DND-41 (cell line): ENCODE data around the gene AP3S1.

ENCODE experiments used
- ATAC-seq: fragments of 200-7000 bp; cut with Tn5 transposase; 3 replicates; pipeline ENCODE4 v1.9.1; 2021; ENCODE audit warnings: low read depth; ENCODE audit not compliant: insufficient read depth
- DNase-seq: peaks from one replicate; pipeline ENCODE4 v3.0.0-alpha.2; 2020
- H2AFZ ChIP-seq: 2 replicates; pipeline ENCODE4 v1.6.0; 2012; ENCODE audit warnings: low read depth, low read length
- H3K27ac ChIP-seq: 2 replicates; pipeline ENCODE4 v1.5.1; 2012; ENCODE audit warnings: low read length, inconsistent platforms
- H3K27me3 ChIP-seq: fragments of 200-600 bp; sonication (generic); 2 replicates; pipeline ENCODE4 v1.6.0; 2012; ENCODE audit warnings: low read length, mild to moderate bottlenecking, inconsistent platforms; ENCODE audit not compliant: insufficient read depth, poor library complexity
- H3K36me3 ChIP-seq: 2 replicates; pipeline ENCODE4 v1.5.1; 2012; ENCODE audit warnings: low read length, inconsistent platforms; ENCODE audit not compliant: insufficient read depth
- H3K4me1 ChIP-seq: 2 replicates; pipeline ENCODE4 v1.5.1; 2012; ENCODE audit warnings: mild to moderate bottlenecking, low read length; ENCODE audit not compliant: insufficient read depth
- H3K4me2 ChIP-seq: 2 replicates; pipeline ENCODE4 v1.6.0; 2012; ENCODE audit warnings: mild to moderate bottlenecking, moderate library complexity, low read length, inconsistent platforms; ENCODE audit not compliant: insufficient read depth
- H3K4me3 ChIP-seq, 2 experiments: fragments of 200-600 bp in 1 of 2; shearing (Covaris generic) in 1 of 2; 2 replicates each; pipeline ENCODE4 v1.5.1; 2012 to 2016; ENCODE audit warnings: inconsistent platforms in 2 of 2, low read length in 2 of 2, mild to moderate bottlenecking in 2 of 2, low read depth in 1 of 2, moderate library complexity in 1 of 2
- H3K79me2 ChIP-seq: 2 replicates; pipeline ENCODE4 v1.6.0; 2012; ENCODE audit warnings: low read length, inconsistent platforms; ENCODE audit not compliant: insufficient read depth
- H3K9ac ChIP-seq: 2 replicates; pipeline ENCODE4 v1.6.0; 2012; ENCODE audit warnings: low read depth, mild to moderate bottlenecking, inconsistent platforms, low read length, moderate library complexity
- H3K9me3 ChIP-seq: 2 replicates; pipeline ENCODE4 v1.5.1; 2012; ENCODE audit warnings: low read length, moderate library complexity, mild to moderate bottlenecking, inconsistent platforms; ENCODE audit not compliant: insufficient read depth, severe bottlenecking
- H4K20me1 ChIP-seq: 2 replicates; pipeline ENCODE4 v1.6.0; 2012; ENCODE audit warnings: low read length; ENCODE audit not compliant: insufficient read depth
- CTCF ChIP-seq: IDR thresholded peaks from 2 replicates; pipeline ENCODE4 v1.5.1; 2012; ENCODE audit warnings: borderline replicate concordance, low read length, moderate library complexity, mild to moderate bottlenecking; ENCODE audit not compliant: poor library complexity, severe bottlenecking; ENCODE audit errors: extremely low read depth
- EZH2 ChIP-seq: IDR thresholded peaks from 3 replicates; pipeline ENCODE4 v1.6.1; 2012; ENCODE audit warnings: borderline replicate concordance, low read depth, mild to moderate bottlenecking, moderate library complexity, low read length, inconsistent platforms; ENCODE audit not compliant: severe bottlenecking

Gene AP3S1

GRCh38 chr5:115857626-115858349, 16.1 kb downstream of the AP3S1 start:
- H3K4me2 ChIP-seq, result no peak overlapping the region
- DNase-seq (no peak), ATAC-seq (no peak)
- no peaks in the 10 kb centered on the region for H3K27me3 ChIP-seq
- peaks cover 8% of the 10 kb centered on the region; the same call in 1 of the 2 replicates for H4K20me1 ChIP-seq
- peaks cover 75% of the 10 kb centered on the region for H3K79me2 ChIP-seq
- H3K36me3 ChIP-seq, result no peaks in the 10 kb centered on the region
- no peak overlapping the region for H2AFZ ChIP-seq
- no peak overlapping the region for H3K27ac ChIP-seq
- TF ChIP-seq CTCF, result no peak
- no peak for TF ChIP-seq EZH2
- H3K9me3 ChIP-seq, result no peaks in the 10 kb centered on the region
- no peaks in the 10 kb centered on the region for H3K4me1 ChIP-seq
- no peak overlapping the region for H3K4me3 ChIP-seq
- no peak overlapping the region for H3K9ac ChIP-seq

GRCh38 chr5:115858396-115858795, 16.7 kb downstream of the AP3S1 start:
- H3K4me2 ChIP-seq, result no peak overlapping the region

GRCh38 chr5:115859378-115859777, 17.6 kb downstream of the AP3S1 start:
- Histone ChIP-seq H3K79me2 (peaks cover 61% of the 10 kb centered on the region), H2AFZ (no peak overlapping the region), H3K27ac (no peak overlapping the region), H3K9ac (no peak overlapping the region), H3K4me2 (no peak overlapping the region), H3K36me3 (no peaks in the 10 kb centered on the region), H4K20me1 (peaks cover 11% of the 10 kb centered on the region; the same call in 1 of the 2 replicates), H3K4me3 (no peak overlapping the region), H3K9me3 (no peaks in the 10 kb centered on the region), H3K4me1 (no peaks in the 10 kb centered on the region), H3K27me3 (no peaks in the 10 kb centered on the region)
- ATAC-seq (no peak), DNase-seq (no peak)
- TF ChIP-seq CTCF (no peak), EZH2 (no peak)

More at GRCh38 chr5:115858396-115858795, 16.7 kb downstream of the AP3S1 start:
- H3K4me1 ChIP-seq, result no peaks in the 10 kb centered on the region
- DNase-seq (no peak), ATAC-seq (no peak)
- no peaks in the 10 kb centered on the region for H3K36me3 ChIP-seq
- no peaks in the 10 kb centered on the region for H3K9me3 ChIP-seq
- no peak overlapping the region for H3K4me3 ChIP-seq
- H3K27ac ChIP-seq, result no peak overlapping the region
- peaks cover 71% of the 10 kb centered on the region for H3K79me2 ChIP-seq
- H3K27me3 ChIP-seq, result no peaks in the 10 kb centered on the region
- no peak overlapping the region for H2AFZ ChIP-seq
- TF ChIP-seq EZH2, result no peak
- no peak for TF ChIP-seq CTCF
- no peak overlapping the region for H3K9ac ChIP-seq
- peaks cover 8% of the 10 kb centered on the region; the same call in 1 of the 2 replicates for H4K20me1 ChIP-seq
